WTC11 (cell line): ENCODE data around the gene CDKN3. TPM values are rescaled to one million over a fixed set of nuclear protein-coding genes. Genes with fewer than 3 reads are reported as not detected.
A peak's percentile ranks its signal among the peaks of the same experiment; 100 is the strongest.

ENCODE experiments used
- ATAC-seq: fragments of 200-7000 bp; cut with Tn5 transposase; 2 replicates; pipeline ENCODE4 v1.10.0; 2021; ENCODE audit warnings: mild to moderate bottlenecking, moderate library complexity
- CTCF ChIA-PET: fragments of 300-600 bp; sonication (Branson Sonifier 250); formaldehyde crosslinking; loops from one replicate; lab custom pipeline; 2021; ENCODE audit warnings: antibody characterized with exemption; lab: Charles Lee
- POLR2A ChIA-PET: fragments of 350-600 bp; sonication (Branson Sonifier 250); formaldehyde crosslinking; loops from one replicate; lab custom pipeline; 2021; ENCODE audit warnings: antibody characterized with exemption; lab: Charles Lee
- DNase-seq: peaks from one replicate; pipeline ENCODE4 v3.0.0; 2021; ENCODE audit warnings: low spot score
- H3K27ac Mint-ChIP-seq: 2 replicates; pipeline ENCODE4 v1.8.0; 2021; ENCODE audit warnings: mixed read lengths
- H3K27me3 Mint-ChIP-seq: 2 replicates; pipeline ENCODE4 v1.8.0; 2021; ENCODE audit warnings: low read depth, mild to moderate bottlenecking, moderate library complexity, mixed read lengths
- H3K36me3 Mint-ChIP-seq: 2 replicates; pipeline ENCODE4 v1.8.0; 2021; ENCODE audit warnings: mixed read lengths
- H3K4me1 Mint-ChIP-seq: 2 replicates; pipeline ENCODE4 v1.8.0; 2022; ENCODE audit warnings: mixed read lengths
- H3K4me3 Mint-ChIP-seq: 2 replicates; pipeline ENCODE4 v1.8.0; 2021; ENCODE audit warnings: mild to moderate bottlenecking, moderate library complexity, mixed read lengths
- H3K9me3 Mint-ChIP-seq: 2 replicates; pipeline ENCODE4 v1.8.0; 2021; ENCODE audit warnings: mixed read lengths
- JAZF1 ChIP-seq: fragments of 250-450 bp; sonication (Bioruptor Pico); IDR thresholded peaks from 2 replicates; pipeline ENCODE4 v1.9.0; 2021; ENCODE audit warnings: moderate library complexity, mild to moderate bottlenecking, inconsistent platforms
- KAT7 ChIP-seq: sonication (generic); formaldehyde crosslinking; IDR thresholded peaks from 2 replicates; pipeline ENCODE4 v1.8.1; 2023; ENCODE audit warnings: missing genetic modification reagents, mild to moderate bottlenecking, borderline replicate concordance
- NFATC4 ChIP-seq: fragments of 250-450 bp; sonication (Bioruptor Pico); IDR thresholded peaks from 2 replicates; pipeline ENCODE4 v1.9.0; 2021; ENCODE audit warnings: mild to moderate bottlenecking
- NR2C2 ChIP-seq: sonication (generic); formaldehyde crosslinking; IDR thresholded peaks from 2 replicates; pipeline ENCODE4 v1.8.0; 2022; ENCODE audit warnings: mild to moderate bottlenecking, missing genetic modification reagents
- RELA ChIP-seq: sonication (generic); formaldehyde crosslinking; IDR thresholded peaks from 2 replicates; pipeline ENCODE4 v1.8.1; 2022; ENCODE audit warnings: missing genetic modification reagents, mild to moderate bottlenecking, borderline replicate concordance
- RORB ChIP-seq: fragments of 250-450 bp; sonication (Bioruptor Pico); IDR thresholded peaks from 2 replicates; pipeline ENCODE4 v1.9.0; 2021; ENCODE audit warnings: mild to moderate bottlenecking
- SP1 ChIP-seq: sonication (generic); formaldehyde crosslinking; conservative IDR thresholded peaks from 2 replicates; pipeline ENCODE4 v1.8.1; 2022; ENCODE audit warnings: missing genetic modification reagents
- TCF7 ChIP-seq: sonication (generic); formaldehyde crosslinking; IDR thresholded peaks from 2 replicates; pipeline ENCODE4 v1.8.0; 2022; ENCODE audit warnings: mild to moderate bottlenecking, low read depth, missing genetic modification reagents, moderate library complexity
- ZNF138 ChIP-seq: sonication (generic); formaldehyde crosslinking; conservative IDR thresholded peaks from 2 replicates; pipeline ENCODE4 v1.8.1; 2022; ENCODE audit warnings: mild to moderate bottlenecking, moderate library complexity, missing genetic modification reagents
- ZNF423 ChIP-seq: fragments of 250-450 bp; sonication (Bioruptor Pico); IDR thresholded peaks from 2 replicates; pipeline ENCODE4 v2.1.2; 2022; ENCODE audit warnings: mild to moderate bottlenecking, moderate library complexity
- total RNA-seq: library from RNA; stranded (reverse); gene quantifications from 3 replicates; pipeline ENCODE4 v1.2.3, GENCODE V29; 2021
- TF ChIP-seq, protein P1 (sequence below): sonication (generic); formaldehyde crosslinking; IDR thresholded peaks from 2 replicates; pipeline ENCODE4 v1.8.1; 2023; ENCODE audit warnings: mild to moderate bottlenecking, missing genetic modification reagents, borderline replicate concordance
- TF ChIP-seq, protein P2 (sequence below): sonication (generic); formaldehyde crosslinking; IDR thresholded peaks from 2 replicates; pipeline ENCODE4 v1.8.0; 2022; ENCODE audit warnings: missing genetic modification reagents
- TF ChIP-seq, protein P3 (sequence below): sonication (generic); formaldehyde crosslinking; IDR thresholded peaks from 2 replicates; pipeline ENCODE4 v1.8.0; 2023; ENCODE audit warnings: missing genetic modification reagents
- TF ChIP-seq, protein P4 (sequence below): fragments of 250-450 bp; sonication (Bioruptor Pico); conservative IDR thresholded peaks from 2 replicates; pipeline ENCODE4 v1.9.0; 2021; ENCODE audit warnings: mild to moderate bottlenecking
- TF ChIP-seq, protein P5 (sequence below): sonication (generic); formaldehyde crosslinking; IDR thresholded peaks from 2 replicates; pipeline ENCODE4 v1.8.0; 2022; ENCODE audit warnings: mild to moderate bottlenecking, missing genetic modification reagents
- TF ChIP-seq, protein P6 (sequence below): fragments of 200-600 bp; IDR thresholded peaks from 2 replicates; pipeline ENCODE4 v1.8.0; 2022; ENCODE audit warnings: antibody characterized with exemption

CDKN3 gene
- total RNA-seq, 1 experiment from 2014 or later: 55.4 TPM

DNA sequence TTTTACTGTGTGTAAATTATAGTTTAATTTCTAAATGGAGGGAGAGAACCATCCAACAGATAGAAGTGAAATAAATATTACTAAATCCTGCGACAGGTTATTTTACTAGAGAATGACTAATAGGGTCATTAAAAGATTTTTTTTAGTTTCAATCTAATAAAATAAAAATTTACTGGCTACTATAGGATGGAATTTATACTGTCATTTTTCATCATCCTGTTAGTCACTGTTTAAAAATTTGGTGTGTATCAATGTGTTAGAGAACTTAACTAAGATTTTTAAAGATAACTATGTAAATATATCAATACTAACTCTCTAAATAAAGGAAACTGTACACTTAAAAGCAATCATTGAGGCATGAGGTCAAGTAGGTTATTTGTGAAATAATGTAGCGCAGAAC is 41.1 kb upstream of the CDKN3 start:
- no peak overlapping the region for H3K4me3 Mint-ChIP-seq
- H3K4me1 Mint-ChIP-seq: peaks cover 31% of the 10 kb centered on the region
- DNase-seq (no peak), ATAC-seq (no peak)
- no peak overlapping the region for H3K27ac Mint-ChIP-seq
- TF ChIP-seq, protein P1, sequence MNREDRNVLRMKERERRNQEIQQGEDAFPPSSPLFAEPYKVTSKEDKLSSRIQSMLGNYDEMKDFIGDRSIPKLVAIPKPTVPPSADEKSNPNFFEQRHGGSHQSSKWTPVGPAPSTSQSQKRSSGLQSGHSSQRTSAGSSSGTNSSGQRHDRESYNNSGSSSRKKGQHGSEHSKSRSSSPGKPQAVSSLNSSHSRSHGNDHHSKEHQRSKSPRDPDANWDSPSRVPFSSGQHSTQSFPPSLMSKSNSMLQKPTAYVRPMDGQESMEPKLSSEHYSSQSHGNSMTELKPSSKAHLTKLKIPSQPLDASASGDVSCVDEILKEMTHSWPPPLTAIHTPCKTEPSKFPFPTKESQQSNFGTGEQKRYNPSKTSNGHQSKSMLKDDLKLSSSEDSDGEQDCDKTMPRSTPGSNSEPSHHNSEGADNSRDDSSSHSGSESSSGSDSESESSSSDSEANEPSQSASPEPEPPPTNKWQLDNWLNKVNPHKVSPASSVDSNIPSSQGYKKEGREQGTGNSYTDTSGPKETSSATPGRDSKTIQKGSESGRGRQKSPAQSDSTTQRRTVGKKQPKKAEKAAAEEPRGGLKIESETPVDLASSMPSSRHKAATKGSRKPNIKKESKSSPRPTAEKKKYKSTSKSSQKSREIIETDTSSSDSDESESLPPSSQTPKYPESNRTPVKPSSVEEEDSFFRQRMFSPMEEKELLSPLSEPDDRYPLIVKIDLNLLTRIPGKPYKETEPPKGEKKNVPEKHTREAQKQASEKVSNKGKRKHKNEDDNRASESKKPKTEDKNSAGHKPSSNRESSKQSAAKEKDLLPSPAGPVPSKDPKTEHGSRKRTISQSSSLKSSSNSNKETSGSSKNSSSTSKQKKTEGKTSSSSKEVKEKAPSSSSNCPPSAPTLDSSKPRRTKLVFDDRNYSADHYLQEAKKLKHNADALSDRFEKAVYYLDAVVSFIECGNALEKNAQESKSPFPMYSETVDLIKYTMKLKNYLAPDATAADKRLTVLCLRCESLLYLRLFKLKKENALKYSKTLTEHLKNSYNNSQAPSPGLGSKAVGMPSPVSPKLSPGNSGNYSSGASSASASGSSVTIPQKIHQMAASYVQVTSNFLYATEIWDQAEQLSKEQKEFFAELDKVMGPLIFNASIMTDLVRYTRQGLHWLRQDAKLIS: no peak
- TF ChIP-seq, protein P2, sequence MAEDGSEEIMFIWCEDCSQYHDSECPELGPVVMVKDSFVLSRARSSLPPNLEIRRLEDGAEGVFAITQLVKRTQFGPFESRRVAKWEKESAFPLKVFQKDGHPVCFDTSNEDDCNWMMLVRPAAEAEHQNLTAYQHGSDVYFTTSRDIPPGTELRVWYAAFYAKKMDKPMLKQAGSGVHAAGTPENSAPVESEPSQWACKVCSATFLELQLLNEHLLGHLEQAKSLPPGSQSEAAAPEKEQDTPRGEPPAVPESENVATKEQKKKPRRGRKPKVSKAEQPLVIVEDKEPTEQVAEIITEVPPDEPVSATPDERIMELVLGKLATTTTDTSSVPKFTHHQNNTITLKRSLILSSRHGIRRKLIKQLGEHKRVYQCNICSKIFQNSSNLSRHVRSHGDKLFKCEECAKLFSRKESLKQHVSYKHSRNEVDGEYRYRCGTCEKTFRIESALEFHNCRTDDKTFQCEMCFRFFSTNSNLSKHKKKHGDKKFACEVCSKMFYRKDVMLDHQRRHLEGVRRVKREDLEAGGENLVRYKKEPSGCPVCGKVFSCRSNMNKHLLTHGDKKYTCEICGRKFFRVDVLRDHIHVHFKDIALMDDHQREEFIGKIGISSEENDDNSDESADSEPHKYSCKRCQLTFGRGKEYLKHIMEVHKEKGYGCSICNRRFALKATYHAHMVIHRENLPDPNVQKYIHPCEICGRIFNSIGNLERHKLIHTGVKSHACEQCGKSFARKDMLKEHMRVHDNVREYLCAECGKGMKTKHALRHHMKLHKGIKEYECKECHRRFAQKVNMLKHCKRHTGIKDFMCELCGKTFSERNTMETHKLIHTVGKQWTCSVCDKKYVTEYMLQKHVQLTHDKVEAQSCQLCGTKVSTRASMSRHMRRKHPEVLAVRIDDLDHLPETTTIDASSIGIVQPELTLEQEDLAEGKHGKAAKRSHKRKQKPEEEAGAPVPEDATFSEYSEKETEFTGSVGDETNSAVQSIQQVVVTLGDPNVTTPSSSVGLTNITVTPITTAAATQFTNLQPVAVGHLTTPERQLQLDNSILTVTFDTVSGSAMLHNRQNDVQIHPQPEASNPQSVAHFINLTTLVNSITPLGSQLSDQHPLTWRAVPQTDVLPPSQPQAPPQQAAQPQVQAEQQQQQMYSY (CRISPR knock-in tag): no peak
- TF ChIP-seq ZNF423 (CRISPR knock-in tag) (no peak), NR2C2 (no peak), TCF7 (no peak), JAZF1 (CRISPR knock-in tag) (no peak), ZNF138 (CRISPR knock-in tag) (no peak)
- TF ChIP-seq, protein P3, sequence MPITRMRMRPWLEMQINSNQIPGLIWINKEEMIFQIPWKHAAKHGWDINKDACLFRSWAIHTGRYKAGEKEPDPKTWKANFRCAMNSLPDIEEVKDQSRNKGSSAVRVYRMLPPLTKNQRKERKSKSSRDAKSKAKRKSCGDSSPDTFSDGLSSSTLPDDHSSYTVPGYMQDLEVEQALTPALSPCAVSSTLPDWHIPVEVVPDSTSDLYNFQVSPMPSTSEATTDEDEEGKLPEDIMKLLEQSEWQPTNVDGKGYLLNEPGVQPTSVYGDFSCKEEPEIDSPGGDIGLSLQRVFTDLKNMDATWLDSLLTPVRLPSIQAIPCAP (CRISPR knock-in tag): no peak
- TF ChIP-seq, protein P4, sequence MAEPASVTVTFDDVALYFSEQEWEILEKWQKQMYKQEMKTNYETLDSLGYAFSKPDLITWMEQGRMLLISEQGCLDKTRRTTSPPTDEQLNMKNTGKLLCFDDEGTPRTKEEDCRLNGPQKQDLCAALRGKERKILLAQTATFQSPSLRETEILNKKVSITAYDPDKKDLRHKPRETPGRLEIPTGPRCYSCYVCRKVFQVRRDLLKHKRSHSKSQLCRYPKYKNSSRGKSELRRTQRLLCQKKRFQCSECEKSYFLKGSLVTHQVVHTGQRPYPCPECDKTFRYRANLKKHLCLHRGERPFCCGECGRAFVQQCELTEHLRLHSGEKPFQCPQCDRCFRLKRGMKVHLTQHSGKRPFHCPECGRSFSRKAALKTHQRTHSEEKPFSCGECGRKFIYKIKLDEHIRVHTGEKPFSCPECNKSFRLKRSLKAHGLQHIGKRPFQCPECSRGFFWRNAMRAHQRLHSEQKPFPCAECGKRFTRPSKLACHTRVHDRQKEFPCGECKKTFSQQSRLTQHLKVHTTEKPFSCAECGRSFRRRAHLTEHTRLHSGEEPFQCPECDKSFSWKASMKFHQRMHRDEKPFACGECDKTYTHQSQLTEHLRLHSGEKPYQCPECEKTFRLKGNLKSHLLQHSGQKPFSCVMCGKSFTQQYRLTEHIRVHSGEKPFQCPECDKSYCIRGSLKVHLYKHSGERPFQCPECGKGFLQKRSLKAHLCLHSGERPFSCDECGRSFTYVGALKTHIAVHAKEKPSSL (CRISPR knock-in tag): no peak
- ChIA-PET POLR2A (no interaction called here), CTCF (interaction anchor here (0.6 to 2.0 kb wide), 5 partner anchors 8 to 956 kb away, joined by 3 to 14 read pairs (median 3); no protein-coding TSS in a partner anchor)
- H3K36me3 Mint-ChIP-seq: peaks cover 27% of the 10 kb centered on the region
- peaks cover 25% of the 10 kb centered on the region for H3K9me3 Mint-ChIP-seq
- H3K27me3 Mint-ChIP-seq: no peaks in the 10 kb centered on the region; the same call in 1 of the 2 replicates

DNA sequence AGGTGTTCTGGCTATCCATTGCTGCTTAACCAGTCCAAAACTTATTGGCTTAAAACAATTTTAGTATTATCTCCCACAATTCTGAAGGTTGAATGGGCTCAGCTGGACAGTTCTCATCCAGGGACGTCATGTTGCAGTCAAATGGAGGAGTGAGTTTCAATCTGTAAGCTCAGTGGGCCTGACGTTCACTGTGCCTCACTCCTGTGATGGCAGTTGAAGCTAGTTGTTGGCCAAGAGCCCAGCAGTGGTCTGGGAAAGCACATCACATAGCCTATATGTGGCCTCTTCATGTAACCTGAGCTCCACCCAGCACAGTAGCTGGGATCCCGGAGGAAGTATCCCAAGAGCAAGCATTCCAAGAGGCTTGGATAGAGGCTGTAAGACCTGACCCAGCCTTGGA is 40.6 kb upstream of the CDKN3 start:
- peak overlapping the region; percentile 32; the same call in 1 of the 2 replicates for H3K27ac Mint-ChIP-seq
- CTCF ChIA-PET: interaction anchor here (0.6 to 2.0 kb wide), 7 partner anchors 8 to 957 kb away, joined by 3 to 14 read pairs (median 4); no protein-coding TSS in a partner anchor
- POLR2A ChIA-PET: no interaction called here
- H3K4me1 Mint-ChIP-seq: peaks cover 34% of the 10 kb centered on the region
- H3K4me3 Mint-ChIP-seq: no peak overlapping the region
- peaks cover 25% of the 10 kb centered on the region for H3K9me3 Mint-ChIP-seq
- ATAC-seq: peak; percentile 95
- no peaks in the 10 kb centered on the region for H3K27me3 Mint-ChIP-seq
- no peak for DNase-seq
- H3K36me3 Mint-ChIP-seq: peaks cover 25% of the 10 kb centered on the region
- TF ChIP-seq, protein P5, sequence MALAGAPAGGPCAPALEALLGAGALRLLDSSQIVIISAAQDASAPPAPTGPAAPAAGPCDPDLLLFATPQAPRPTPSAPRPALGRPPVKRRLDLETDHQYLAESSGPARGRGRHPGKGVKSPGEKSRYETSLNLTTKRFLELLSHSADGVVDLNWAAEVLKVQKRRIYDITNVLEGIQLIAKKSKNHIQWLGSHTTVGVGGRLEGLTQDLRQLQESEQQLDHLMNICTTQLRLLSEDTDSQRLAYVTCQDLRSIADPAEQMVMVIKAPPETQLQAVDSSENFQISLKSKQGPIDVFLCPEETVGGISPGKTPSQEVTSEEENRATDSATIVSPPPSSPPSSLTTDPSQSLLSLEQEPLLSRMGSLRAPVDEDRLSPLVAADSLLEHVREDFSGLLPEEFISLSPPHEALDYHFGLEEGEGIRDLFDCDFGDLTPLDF: no peak
- TF ChIP-seq RELA (CRISPR knock-in tag) (no peak), RORB (CRISPR knock-in tag) (no peak), SP1 (no peak), NFATC4 (no peak), KAT7 (no peak)
- TF ChIP-seq, protein P3 (CRISPR knock-in tag): no peak
- TF ChIP-seq, protein P6, sequence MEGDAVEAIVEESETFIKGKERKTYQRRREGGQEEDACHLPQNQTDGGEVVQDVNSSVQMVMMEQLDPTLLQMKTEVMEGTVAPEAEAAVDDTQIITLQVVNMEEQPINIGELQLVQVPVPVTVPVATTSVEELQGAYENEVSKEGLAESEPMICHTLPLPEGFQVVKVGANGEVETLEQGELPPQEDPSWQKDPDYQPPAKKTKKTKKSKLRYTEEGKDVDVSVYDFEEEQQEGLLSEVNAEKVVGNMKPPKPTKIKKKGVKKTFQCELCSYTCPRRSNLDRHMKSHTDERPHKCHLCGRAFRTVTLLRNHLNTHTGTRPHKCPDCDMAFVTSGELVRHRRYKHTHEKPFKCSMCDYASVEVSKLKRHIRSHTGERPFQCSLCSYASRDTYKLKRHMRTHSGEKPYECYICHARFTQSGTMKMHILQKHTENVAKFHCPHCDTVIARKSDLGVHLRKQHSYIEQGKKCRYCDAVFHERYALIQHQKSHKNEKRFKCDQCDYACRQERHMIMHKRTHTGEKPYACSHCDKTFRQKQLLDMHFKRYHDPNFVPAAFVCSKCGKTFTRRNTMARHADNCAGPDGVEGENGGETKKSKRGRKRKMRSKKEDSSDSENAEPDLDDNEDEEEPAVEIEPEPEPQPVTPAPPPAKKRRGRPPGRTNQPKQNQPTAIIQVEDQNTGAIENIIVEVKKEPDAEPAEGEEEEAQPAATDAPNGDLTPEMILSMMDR: no peak
- TF ChIP-seq, all 79 proteins: peak for 0
